ENCODE results near the gene MAPK8IP3.

- TF ChIP-seq CTCF (IDR thresholded peaks at IDR 0.05; ENCODE audit: low read length) (no peak), EZH2 (optimal IDR thresholded peaks at IDR 0.05; ENCODE audit: low read depth, low read length) (no peak)
Measured at GRCh38 chr16:1715220-1715619, 9.2 kb downstream of the MAPK8IP3 start.
